ENCODE measurements around the gene ELAVL1. TPM values are rescaled to one million over a fixed set of nuclear protein-coding genes. Genes with fewer than 3 reads are reported as not detected.

ELAVL1 gene
- total and polyA plus RNA-seq, 2 of the 13 experiments (the other 11 are each of a cell fraction or from before 2014, with no cell fraction given) = 27.9 to 38.4 TPM

- TF ChIP-seq ZBTB40 (IDR thresholded peaks at IDR 0.05) (no peak), ZBTB40 (CRISPR knock-in tag; IDR thresholded peaks at IDR 0.05) (no peak; the same call in none of the 2 replicates), ZHX2 (IDR thresholded peaks at IDR 0.05; ENCODE audit: low read depth) (peak; percentile 63), ZHX2 (CRISPR knock-in tag; IDR thresholded peaks at IDR 0.05; ENCODE audit: borderline replicate concordance) (no peak; the same call in 1 of the 2 replicates), NRL (CRISPR knock-in tag; IDR thresholded peaks at IDR 0.05; ENCODE audit: borderline replicate concordance) (no peak; the same call in 1 of the 2 replicates), ZNF263 (CRISPR knock-in tag; IDR thresholded peaks at IDR 0.05) (peak; percentile 43; the same call in 1 of the 2 replicates), IRF2 (CRISPR knock-in tag; IDR thresholded peaks at IDR 0.05) (no peak), RXRB (CRISPR knock-in tag; IDR thresholded peaks at IDR 0.05; ENCODE audit: borderline replicate concordance) (peak; percentile 23; the same call in 1 of the 2 replicates), SMARCC2 (IDR thresholded peaks at IDR 0.05) (no peak), HNRNPH1 (optimal IDR thresholded peaks at IDR 0.05; ENCODE audit: low read depth, low read length) (no peak), ERF (CRISPR knock-in tag; IDR thresholded peaks at IDR 0.05) (peak; percentile 44; the same call in 1 of the 2 replicates), PLRG1 (conservative IDR thresholded peaks at IDR 0.05) (no peak), KAT7 (CRISPR knock-in tag; IDR thresholded peaks at IDR 0.05; ENCODE audit: borderline replicate concordance) (no peak), NR2F1 (CRISPR knock-in tag; IDR thresholded peaks at IDR 0.05) (peak; percentile 4 to 42; a peak in 1 of 4 replicates)
Measured at GRCh38 chr19:7919610-7920518, 85.6 kb downstream of the ELAVL1 start, which contains the start of gene SNAPC2 (continued).
